ENCODE measurements around the gene FOXM1.

DNA sequence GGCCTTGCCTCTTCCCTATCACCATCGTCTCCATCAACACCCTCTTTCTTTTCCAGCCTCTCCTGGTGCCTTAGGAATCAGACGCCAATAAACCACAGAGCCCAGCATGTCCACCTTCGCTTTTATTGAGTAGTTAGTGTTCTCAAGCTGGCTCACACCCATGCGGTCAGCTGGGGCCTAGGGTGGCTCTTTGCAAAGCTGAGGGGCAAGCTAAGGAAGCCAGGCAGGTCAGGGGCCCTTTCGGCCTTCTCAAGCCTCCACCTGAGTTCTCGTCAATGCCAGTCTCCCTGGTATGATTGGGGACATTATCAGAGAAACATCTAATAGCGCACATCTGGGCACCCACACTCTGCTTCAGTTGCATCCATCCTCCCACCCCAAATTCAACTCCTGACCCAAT, 19.4 kb downstream of the FOXM1 start:
- TF ChIP-seq CTCF (IDR thresholded peaks at IDR 0.05) (no peak), EZH2 (IDR thresholded peaks at IDR 0.05) (no peak), EZH2phosphoT487 (IDR thresholded peaks at IDR 0.05) (no peak)
